ENCODE results near the gene STYX.
"Not testable (repeated sequence)": the region's sequence is repeated elsewhere in the genome, so short reads cannot be mapped to it uniquely, and the experiment has no call there.

STYX gene

GRCh38 chr14:52729925-52730708 is at the start of gene STYX:
Gene STYX (plus strand): TSS chr14:52730166. CDS start chr14:52730475, 309 bp downstream.
- peak; percentile 99 for DNase-seq

- no peak for DNase-seq
These were observed 45.9 kb upstream of the STYX start for GRCh38 chr14:52683985-52684520.

GRCh38 chr14:52686176-52686575 is 43.8 kb upstream of the STYX start:
- DNase-seq: no peak

- no peak for DNase-seq
These were observed 38.8 kb upstream of the STYX start for GRCh38 chr14:52690983-52691760.

- no peak for DNase-seq
These were observed 37.6 kb upstream of the STYX start for GRCh38 chr14:52692248-52692962.

GRCh38 chr14:52693036-52693435 is 36.9 kb upstream of the STYX start:
- DNase-seq: no peak

GRCh38 chr14:52693532-52693931 is 36.4 kb upstream of the STYX start:
- no peak for DNase-seq

- DNase-seq: peak; percentile 66
These were observed 35.0 kb upstream of the STYX start for GRCh38 chr14:52694761-52695480.

GRCh38 chr14:52695481-52696091 is 34.4 kb upstream of the STYX start, which contains the start of gene ERO1A:
Gene ERO1A (minus strand): TSS chr14:52695558. CDS start chr14:52695481, 77 bp downstream.
- peak; percentile 88 for DNase-seq

- no peak for DNase-seq
These were observed 29.2 kb upstream of the STYX start for GRCh38 chr14:52700701-52701172.

- no peak for DNase-seq
These were observed 28.7 kb upstream of the STYX start for GRCh38 chr14:52701223-52701622.

- no peak for DNase-seq
These were observed 26.7 kb upstream of the STYX start for GRCh38 chr14:52703225-52703624.

- no peak for DNase-seq
These were observed 26.3 kb upstream of the STYX start for GRCh38 chr14:52703664-52704063.

GRCh38 chr14:52706286-52706685 is 23.7 kb upstream of the STYX start:
- DNase-seq: no peak

GRCh38 chr14:52706724-52707706 is 23.0 kb upstream of the STYX start, which contains the start of gene PSMC6:
Gene PSMC6 (plus strand): TSS chr14:52707200. CDS start chr14:52707220, 20 bp downstream.
- DNase-seq: peak; percentile 97

GRCh38 chr14:52711666-52712065 is 18.3 kb upstream of the STYX start:
- DNase-seq: no peak

GRCh38 chr14:52716155-52716554 is 13.8 kb upstream of the STYX start:
- DNase-seq: no peak

GRCh38 chr14:52723514-52724359 is 6.2 kb upstream of the STYX start:
- DNase-seq: no peak

- DNase-seq: no peak
These were observed 5.7 kb upstream of the STYX start for GRCh38 chr14:52724360-52724644.

- not testable (repeated sequence) for DNase-seq
These were observed 2.5 kb upstream of the STYX start for GRCh38 chr14:52727509-52727908.
